HepG2 (cell line): ENCODE data around the gene CAMK2D. TPM values are rescaled to one million over a fixed set of nuclear protein-coding genes. Genes with fewer than 3 reads are reported as not detected.

ENCODE experiments used
- CREM ChIP-seq, 2 experiments: sonication (generic) in 1 of 2; formaldehyde crosslinking in 1 of 2; IDR thresholded peaks; 2 replicates each; pipeline versions ENCODE4 v1.4.0 to v1.6.1; 2016 to 2020; ENCODE audit warnings: antibody characterized with exemption in 1 of 2, mild to moderate bottlenecking in 1 of 2, missing genetic modification reagents in 1 of 2
- FOXM1 ChIP-seq: sonication (generic); formaldehyde crosslinking; IDR thresholded peaks from 2 replicates; pipeline ENCODE4 v1.5.0; 2020; ENCODE audit warnings: missing genetic modification reagents
- FOXO1 ChIP-seq: sonication (generic); formaldehyde crosslinking; IDR thresholded peaks from 2 replicates; pipeline ENCODE4 v1.4.0; 2020; ENCODE audit warnings: missing genetic modification reagents
- IRX3 ChIP-seq: sonication (generic); formaldehyde crosslinking; IDR thresholded peaks from 2 replicates; pipeline ENCODE4 v1.8.1; 2023; ENCODE audit warnings: mild to moderate bottlenecking, low read depth, missing genetic modification reagents, borderline replicate concordance
- KDM6A ChIP-seq: IDR thresholded peaks from 2 replicates; pipeline ENCODE4 v1.6.1; 2016; ENCODE audit warnings: low read depth
- KLF16 ChIP-seq, 2 experiments: sonication (generic) in 1 of 2; formaldehyde crosslinking in 1 of 2; IDR thresholded peaks; 2 replicates each; pipeline versions ENCODE4 v1.6.1 to v1.8.0; 2016 to 2023; ENCODE audit warnings: missing genetic modification reagents in 2 of 2, missing compliant biosample characterization in 1 of 2
- KLF9 ChIP-seq: IDR thresholded peaks from 2 replicates; pipeline ENCODE4 v1.6.1; 2016; ENCODE audit warnings: low read depth
- NCOA1 ChIP-seq: sonication (generic); formaldehyde crosslinking; IDR thresholded peaks from 2 replicates; pipeline ENCODE4 v1.9.0; 2021; ENCODE audit warnings: missing genetic modification reagents
- NFKBIZ ChIP-seq: IDR thresholded peaks from 2 replicates; pipeline ENCODE4 v1.6.1; 2018; ENCODE audit warnings: missing genetic modification reagents, missing compliant biosample characterization
- POGZ ChIP-seq: sonication (generic); formaldehyde crosslinking; IDR thresholded peaks from 2 replicates; pipeline ENCODE4 v1.4.0; 2020; ENCODE audit warnings: mild to moderate bottlenecking, missing genetic modification reagents
- RAD21 ChIP-seq: fragments of 450-650 bp; formaldehyde crosslinking; IDR thresholded peaks from 2 replicates; pipeline ENCODE4 v1.5.0; 2020; ENCODE audit warnings: mild to moderate bottlenecking
- RARG ChIP-seq: sonication (generic); formaldehyde crosslinking; IDR thresholded peaks from 2 replicates; pipeline ENCODE4 v1.4.0; 2020; ENCODE audit warnings: low read depth, mild to moderate bottlenecking, missing genetic modification reagents
- RCOR2 ChIP-seq: IDR thresholded peaks from 2 replicates; pipeline ENCODE4 v1.6.1; 2016; ENCODE audit warnings: missing biosample characterization, missing genetic modification reagents
- TAF1 ChIP-seq: sonication (generic); formaldehyde crosslinking; IDR thresholded peaks from 2 replicates; pipeline ENCODE4 v1.4.0; 2020; ENCODE audit warnings: missing genetic modification reagents
- ZIK1 ChIP-seq: sonication (generic); formaldehyde crosslinking; IDR thresholded peaks from 2 replicates; pipeline ENCODE4 v1.5.0; 2020; ENCODE audit warnings: mild to moderate bottlenecking, low read depth, missing genetic modification reagents, borderline replicate concordance
- ZKSCAN5 ChIP-seq: sonication (generic); formaldehyde crosslinking; IDR thresholded peaks from 2 replicates; pipeline ENCODE4 v1.5.1; 2020; ENCODE audit warnings: mild to moderate bottlenecking, missing genetic modification reagents
- ZMAT3 ChIP-seq: sonication (generic); formaldehyde crosslinking; conservative IDR thresholded peaks from 2 replicates; pipeline ENCODE4 v1.7.0; 2021; ENCODE audit warnings: missing genetic modification reagents
- ZNF136 ChIP-seq: sonication (generic); formaldehyde crosslinking; IDR thresholded peaks from 2 replicates; pipeline ENCODE4 v1.8.1; 2022; ENCODE audit warnings: low read depth, mild to moderate bottlenecking, moderate library complexity, missing genetic modification reagents
- ZNF460 ChIP-seq: sonication (generic); formaldehyde crosslinking; IDR thresholded peaks from 2 replicates; pipeline ENCODE4 v1.5.1; 2020; ENCODE audit warnings: missing genetic modification reagents, mild to moderate bottlenecking, borderline replicate concordance
- ZNF543 ChIP-seq: sonication (generic); formaldehyde crosslinking; IDR thresholded peaks from 2 replicates; pipeline ENCODE4 v1.4.0; 2020; ENCODE audit warnings: mild to moderate bottlenecking, missing genetic modification reagents
- ZNF556 ChIP-seq: sonication (generic); formaldehyde crosslinking; IDR thresholded peaks from 2 replicates; pipeline ENCODE4 v1.4.0; 2020; ENCODE audit warnings: mild to moderate bottlenecking, missing genetic modification reagents, borderline replicate concordance
- ZNF709 ChIP-seq: sonication (generic); formaldehyde crosslinking; IDR thresholded peaks from 2 replicates; pipeline ENCODE4 v1.5.0; 2020; ENCODE audit warnings: mild to moderate bottlenecking, missing genetic modification reagents
- ZNF761 ChIP-seq: sonication (generic); formaldehyde crosslinking; conservative IDR thresholded peaks from 2 replicates; pipeline ENCODE4 v1.4.0; 2020; ENCODE audit warnings: mild to moderate bottlenecking, missing genetic modification reagents
- ZNF841 ChIP-seq: sonication (generic); formaldehyde crosslinking; IDR thresholded peaks from 2 replicates; pipeline ENCODE4 v1.8.1; 2023; ENCODE audit warnings: missing genetic modification reagents, borderline replicate concordance
- ZNF850 ChIP-seq: sonication (generic); formaldehyde crosslinking; conservative IDR thresholded peaks from 2 replicates; pipeline ENCODE4 v1.9.0; 2021; ENCODE audit warnings: mild to moderate bottlenecking, missing genetic modification reagents
- polyA plus RNA-seq, 8 experiments: library from polyadenylated mRNA; depleted of rRNA in 3 of 8; stranded (reverse) in 7 of 8; unstranded in 1 of 8; fragments of >200 nt; fragmentation: Illumina TruSeq in 4 of 8; extraction: Trizol in 4 of 8; gene quantifications; 2 replicates each; pipeline versions ENCODE4 v1.2.1 to v1.2.3, GENCODE V29; 2011 to 2016; ENCODE audit warnings: low read depth in 4 of 8, missing spikeins in 1 of 8, mixed read lengths in 1 of 8; ENCODE audit not compliant: insufficient read depth in 1 of 8
- total RNA-seq, 5 experiments: library from RNA; depleted of rRNA; stranded (reverse); fragments of >200 nt; fragmentation: Illumina TruSeq; extraction: Trizol; gene quantifications; 2 replicates each; pipeline ENCODE4 v1.2.3, GENCODE V29; 2016; ENCODE audit warnings: low read depth in 1 of 5
- TF ChIP-seq, protein P1 (sequence below): sonication (generic); formaldehyde crosslinking; IDR thresholded peaks from 2 replicates; pipeline ENCODE4 v1.9.0; 2022; ENCODE audit warnings: low read depth, missing genetic modification reagents
- TF ChIP-seq, protein P2 (sequence below): sonication (generic); formaldehyde crosslinking; IDR thresholded peaks from 2 replicates; pipeline ENCODE4 v1.4.0; 2020; ENCODE audit warnings: mild to moderate bottlenecking, missing genetic modification reagents
- TF ChIP-seq, protein P3 (sequence below): sonication (generic); formaldehyde crosslinking; IDR thresholded peaks from 2 replicates; pipeline ENCODE4 v1.5.0; 2020; ENCODE audit warnings: mild to moderate bottlenecking, low read depth, missing genetic modification reagents, borderline replicate concordance
- TF ChIP-seq, protein P4 (sequence below): sonication (generic); formaldehyde crosslinking; IDR thresholded peaks from 2 replicates; pipeline ENCODE4 v1.5.0; 2020; ENCODE audit warnings: missing genetic modification reagents

The CAMK2D gene
- total and polyA plus RNA-seq, 2 of the 13 experiments (the other 11 are each of a cell fraction or from before 2014, with no cell fraction given), result 18.0 to 65.4 TPM

DNA sequence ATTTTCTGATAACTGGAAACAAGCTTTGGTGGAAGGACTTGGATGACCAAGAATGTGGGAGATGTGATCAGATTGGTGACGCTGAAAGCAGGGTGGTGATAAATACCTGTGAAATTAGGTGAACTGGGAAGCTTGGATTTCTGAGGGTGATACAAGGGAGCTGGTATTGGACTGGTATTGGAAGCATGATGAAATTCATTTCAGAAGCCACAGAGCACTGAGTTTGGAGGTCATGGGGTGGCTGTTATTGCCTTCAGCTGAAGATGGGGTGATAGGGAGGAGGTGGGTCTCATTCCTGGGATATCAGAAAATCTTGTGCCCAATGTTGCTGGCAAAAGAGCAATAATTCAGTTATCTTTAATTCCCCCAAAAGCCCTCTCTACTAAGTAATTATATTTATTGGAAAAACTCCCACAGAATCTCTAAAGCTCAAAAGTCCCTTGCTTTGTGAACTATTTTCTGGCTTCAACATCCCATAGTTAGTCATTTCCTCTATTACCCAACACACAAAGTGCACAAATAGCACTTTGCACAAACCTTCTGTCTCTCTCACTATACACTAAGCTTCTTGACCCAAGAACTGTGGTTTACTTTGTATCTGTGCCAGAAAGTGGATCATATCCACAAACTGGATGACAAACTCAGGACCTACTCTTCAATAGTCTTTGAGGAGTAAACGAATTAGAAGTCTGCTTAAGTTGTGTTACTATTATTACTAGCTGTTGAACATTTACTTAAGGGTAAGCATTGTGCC, 23.1 kb upstream of the CAMK2D start (continued):
- TF ChIP-seq ZIK1 (no peak), TAF1 (CRISPR knock-in tag) (no peak), ZNF761 (no peak), KLF16 (CRISPR knock-in tag; IDR thresholded peaks at IDR 0.05) (peak in 1 of 2 experiments; percentile 44; a peak in 1 of 4 replicates), ZNF850 (no peak), ZMAT3 (no peak), NCOA1 (CRISPR knock-in tag) (no peak), FOXM1 (CRISPR knock-in tag) (no peak), ZNF543 (CRISPR knock-in tag) (no peak), ZNF709 (CRISPR knock-in tag) (no peak), ZKSCAN5 (CRISPR knock-in tag) (no peak), NFKBIZ (no peak), CREM (IDR thresholded peaks at IDR 0.05) (peak; percentile 38; the same call in 1 of the 2 replicates), CREM (CRISPR knock-in tag; IDR thresholded peaks at IDR 0.05) (no peak), RAD21 (CRISPR knock-in tag) (no peak), KDM6A (CRISPR knock-in tag) (no peak), RCOR2 (CRISPR knock-in tag) (peak; percentile 41; the same call in 1 of the 2 replicates), ZNF136 (CRISPR knock-in tag) (no peak), POGZ (CRISPR knock-in tag) (peak; percentile 82), ZNF460 (CRISPR knock-in tag) (no peak), KLF9 (CRISPR knock-in tag) (no peak), RARG (CRISPR knock-in tag) (no peak), FOXO1 (CRISPR knock-in tag) (peak; percentile 16; the same call in 1 of the 2 replicates), ZNF556 (CRISPR knock-in tag) (no peak), ZNF841 (CRISPR knock-in tag) (no peak), IRX3 (CRISPR knock-in tag) (no peak)
- TF ChIP-seq, protein P1, sequence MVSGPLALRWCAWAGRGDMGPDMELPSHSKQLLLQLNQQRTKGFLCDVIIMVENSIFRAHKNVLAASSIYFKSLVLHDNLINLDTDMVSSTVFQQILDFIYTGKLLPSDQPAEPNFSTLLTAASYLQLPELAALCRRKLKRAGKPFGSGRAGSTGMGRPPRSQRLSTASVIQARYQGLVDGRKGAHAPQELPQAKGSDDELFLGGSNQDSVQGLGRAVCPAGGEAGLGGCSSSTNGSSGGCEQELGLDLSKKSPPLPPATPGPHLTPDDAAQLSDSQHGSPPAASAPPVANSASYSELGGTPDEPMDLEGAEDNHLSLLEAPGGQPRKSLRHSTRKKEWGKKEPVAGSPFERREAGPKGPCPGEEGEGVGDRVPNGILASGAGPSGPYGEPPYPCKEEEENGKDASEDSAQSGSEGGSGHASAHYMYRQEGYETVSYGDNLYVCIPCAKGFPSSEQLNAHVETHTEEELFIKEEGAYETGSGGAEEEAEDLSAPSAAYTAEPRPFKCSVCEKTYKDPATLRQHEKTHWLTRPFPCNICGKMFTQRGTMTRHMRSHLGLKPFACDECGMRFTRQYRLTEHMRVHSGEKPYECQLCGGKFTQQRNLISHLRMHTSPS (CRISPR knock-in tag), result no peak
- TF ChIP-seq, protein P2, sequence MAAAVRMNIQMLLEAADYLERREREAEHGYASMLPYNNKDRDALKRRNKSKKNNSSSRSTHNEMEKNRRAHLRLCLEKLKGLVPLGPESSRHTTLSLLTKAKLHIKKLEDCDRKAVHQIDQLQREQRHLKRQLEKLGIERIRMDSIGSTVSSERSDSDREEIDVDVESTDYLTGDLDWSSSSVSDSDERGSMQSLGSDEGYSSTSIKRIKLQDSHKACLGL (CRISPR knock-in tag), result no peak
- TF ChIP-seq, protein P3, sequence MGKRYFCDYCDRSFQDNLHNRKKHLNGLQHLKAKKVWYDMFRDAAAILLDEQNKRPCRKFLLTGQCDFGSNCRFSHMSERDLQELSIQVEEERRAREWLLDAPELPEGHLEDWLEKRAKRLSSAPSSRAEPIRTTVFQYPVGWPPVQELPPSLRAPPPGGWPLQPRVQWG (CRISPR knock-in tag), result no peak
- TF ChIP-seq, protein P4, sequence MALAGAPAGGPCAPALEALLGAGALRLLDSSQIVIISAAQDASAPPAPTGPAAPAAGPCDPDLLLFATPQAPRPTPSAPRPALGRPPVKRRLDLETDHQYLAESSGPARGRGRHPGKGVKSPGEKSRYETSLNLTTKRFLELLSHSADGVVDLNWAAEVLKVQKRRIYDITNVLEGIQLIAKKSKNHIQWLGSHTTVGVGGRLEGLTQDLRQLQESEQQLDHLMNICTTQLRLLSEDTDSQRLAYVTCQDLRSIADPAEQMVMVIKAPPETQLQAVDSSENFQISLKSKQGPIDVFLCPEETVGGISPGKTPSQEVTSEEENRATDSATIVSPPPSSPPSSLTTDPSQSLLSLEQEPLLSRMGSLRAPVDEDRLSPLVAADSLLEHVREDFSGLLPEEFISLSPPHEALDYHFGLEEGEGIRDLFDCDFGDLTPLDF, result no peak
